ENCODE data around the gene HUS1B. TPM values are rescaled to one million over a fixed set of nuclear protein-coding genes. Genes with fewer than 3 reads are reported as not detected.
A peak's percentile ranks its signal among the peaks of the same experiment; 100 is the strongest.
"Not testable (repeated sequence)": the region's sequence is repeated elsewhere in the genome, so short reads cannot be mapped to it uniquely, and the experiment has no call there.

The HUS1B gene
- total RNA-seq, 1 donor from 2014 or later, result 0.41 TPM

GRCh38 chr6:701700-702479 is 45.0 kb upstream of the HUS1B start:
- peak; percentile 34 for TF ChIP-seq CTCF (conservative IDR thresholded peaks at IDR 0.05)
- H3K36me3 Mint-ChIP-seq, result no peaks in the 10 kb centered on the region

GRCh38 chr6:701215-701614 is 44.3 kb upstream of the HUS1B start:
- no peak for DNase-seq (ENCODE audit: extremely low spot score, unreplicated experiment)
- Mint-ChIP-seq H3K9me3 (no peaks in the 10 kb centered on the region), H3K36me3 (no peaks in the 10 kb centered on the region), H3K27ac (no peak overlapping the region), H3K4me1 (ENCODE audit: unreplicated experiment) (peaks cover 15% of the 10 kb centered on the region), H3K4me3 (no peak overlapping the region), H3K27me3 (peaks cover 10% of the 10 kb centered on the region)
- no peak for TF ChIP-seq CTCF (conservative IDR thresholded peaks at IDR 0.05)

More at GRCh38 chr6:701700-702479, 45.0 kb upstream of the HUS1B start:
- Mint-ChIP-seq H3K4me1 (ENCODE audit: unreplicated experiment) (peaks cover 15% of the 10 kb centered on the region), H3K27ac (no peak overlapping the region), H3K27me3 (peaks cover 12% of the 10 kb centered on the region), H3K4me3 (no peak overlapping the region), H3K9me3 (no peaks in the 10 kb centered on the region)
- no peak for DNase-seq (ENCODE audit: extremely low spot score, unreplicated experiment)

- no peaks in the 10 kb centered on the region for H3K9me3 Mint-ChIP-seq
- no peaks in the 10 kb centered on the region for H3K36me3 Mint-ChIP-seq
- peaks cover 10% of the 10 kb centered on the region for H3K27me3 Mint-ChIP-seq
- no peak for TF ChIP-seq CTCF (conservative IDR thresholded peaks at IDR 0.05)
- no peak for DNase-seq (ENCODE audit: extremely low spot score, unreplicated experiment)
- H3K4me3 Mint-ChIP-seq, result no peak overlapping the region
- no peak overlapping the region for H3K27ac Mint-ChIP-seq
- peaks cover 15% of the 10 kb centered on the region for H3K4me1 Mint-ChIP-seq (ENCODE audit: unreplicated experiment)
These were observed 43.6 kb upstream of the HUS1B start for GRCh38 chr6:700490-700889.

GRCh38 chr6:699319-699718 is 42.4 kb upstream of the HUS1B start:
- no peak for TF ChIP-seq CTCF (conservative IDR thresholded peaks at IDR 0.05)
- H3K4me3 Mint-ChIP-seq, result no peak overlapping the region
- no peaks in the 10 kb centered on the region for H3K36me3 Mint-ChIP-seq
- H3K27ac Mint-ChIP-seq, result peak overlapping the region; percentile 51
- no peaks in the 10 kb centered on the region for H3K9me3 Mint-ChIP-seq
- H3K27me3 Mint-ChIP-seq, result peaks cover 10% of the 10 kb centered on the region
- H3K4me1 Mint-ChIP-seq (ENCODE audit: unreplicated experiment), result peaks cover 15% of the 10 kb centered on the region
- no peak for DNase-seq (ENCODE audit: extremely low spot score, unreplicated experiment)

GRCh38 chr6:694431-695126 is 37.7 kb upstream of the HUS1B start:
- not testable (repeated sequence) for DNase-seq (ENCODE audit: extremely low spot score, unreplicated experiment); H3K36me3 Mint-ChIP-seq; H3K9me3 Mint-ChIP-seq; H3K27ac Mint-ChIP-seq; H3K27me3 Mint-ChIP-seq
- Mint-ChIP-seq H3K4me1 (ENCODE audit: unreplicated experiment) (peaks cover 23% of the 10 kb centered on the region), H3K4me3 (peak overlapping the region; percentile 70)

GRCh38 chr6:693723-694009 is 36.8 kb upstream of the HUS1B start:
- H3K36me3 Mint-ChIP-seq, result no peaks in the 10 kb centered on the region
- no peak overlapping the region for H3K27ac Mint-ChIP-seq
- H3K27me3 Mint-ChIP-seq, result peaks cover 2% of the 10 kb centered on the region
- H3K4me3 Mint-ChIP-seq, result peak overlapping the region; percentile 98
- TF ChIP-seq CTCF (conservative IDR thresholded peaks at IDR 0.05), result no peak
- DNase-seq (ENCODE audit: extremely low spot score, unreplicated experiment), result no peak
- H3K4me1 Mint-ChIP-seq (ENCODE audit: unreplicated experiment), result peaks cover 19% of the 10 kb centered on the region
- H3K9me3 Mint-ChIP-seq, result no peaks in the 10 kb centered on the region
